K562 (cell line): ENCODE results near the gene CCDC171.

ENCODE experiments used
- KLF16 ChIP-seq: IDR thresholded peaks from 2 replicates; pipeline ENCODE4 v1.6.1; 2016; ENCODE audit warnings: antibody characterized with exemption
- TF ChIP-seq, protein P1 (sequence below): fragments of 250-450 bp; sonication (Bioruptor Pico); IDR thresholded peaks from 2 replicates; pipeline ENCODE4 v1.4.0; 2020
- TF ChIP-seq, protein P2 (sequence below), 2 experiments: IDR thresholded peaks in 1 of 2; conservative IDR thresholded peaks in 1 of 2; 2 replicates each; pipeline ENCODE4 v1.6.1; 2016; ENCODE audit warnings: low read depth in 2 of 2, mild to moderate bottlenecking in 1 of 2, missing compliant biosample characterization in 1 of 2, missing genetic modification characterization in 1 of 2, moderate library complexity in 1 of 2
- TF ChIP-seq, protein P3 (sequence below), 3 experiments: IDR thresholded peaks in 2 of 3; conservative IDR thresholded peaks in 1 of 3; 2 replicates each; pipeline ENCODE4 v1.5.1; 2011 to 2012; ENCODE audit warnings: low read length in 3 of 3, mild to moderate bottlenecking in 3 of 3, control low read depth in 2 of 3, improper control_type of control experiment in 1 of 3, inconsistent platforms in 1 of 3, low read depth in 1 of 3, mixed read lengths in 1 of 3, moderate library complexity in 1 of 3; ENCODE audit not compliant: insufficient read depth in 2 of 3

DNA sequence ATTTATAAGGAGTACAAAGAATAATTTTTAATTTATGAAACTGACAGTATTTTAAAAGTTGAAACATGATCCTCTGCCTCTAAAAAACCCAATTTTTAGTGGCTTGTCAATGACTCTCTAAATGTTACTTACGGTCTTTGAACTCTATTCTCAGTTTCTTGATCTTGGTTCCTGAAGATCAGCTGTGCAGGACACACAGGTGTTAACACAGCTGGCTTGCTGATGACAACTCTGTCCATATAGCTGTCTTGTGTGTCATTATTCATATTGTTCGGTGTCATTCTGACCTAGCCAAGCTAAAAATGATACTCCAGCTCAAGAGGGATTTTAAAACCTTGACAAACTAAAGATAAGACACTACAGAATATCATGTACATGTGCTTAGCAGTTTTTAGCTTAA lies 314.5 kb downstream of the CCDC171 start:
- TF ChIP-seq KLF16 = no peak
- TF ChIP-seq, protein P1, sequence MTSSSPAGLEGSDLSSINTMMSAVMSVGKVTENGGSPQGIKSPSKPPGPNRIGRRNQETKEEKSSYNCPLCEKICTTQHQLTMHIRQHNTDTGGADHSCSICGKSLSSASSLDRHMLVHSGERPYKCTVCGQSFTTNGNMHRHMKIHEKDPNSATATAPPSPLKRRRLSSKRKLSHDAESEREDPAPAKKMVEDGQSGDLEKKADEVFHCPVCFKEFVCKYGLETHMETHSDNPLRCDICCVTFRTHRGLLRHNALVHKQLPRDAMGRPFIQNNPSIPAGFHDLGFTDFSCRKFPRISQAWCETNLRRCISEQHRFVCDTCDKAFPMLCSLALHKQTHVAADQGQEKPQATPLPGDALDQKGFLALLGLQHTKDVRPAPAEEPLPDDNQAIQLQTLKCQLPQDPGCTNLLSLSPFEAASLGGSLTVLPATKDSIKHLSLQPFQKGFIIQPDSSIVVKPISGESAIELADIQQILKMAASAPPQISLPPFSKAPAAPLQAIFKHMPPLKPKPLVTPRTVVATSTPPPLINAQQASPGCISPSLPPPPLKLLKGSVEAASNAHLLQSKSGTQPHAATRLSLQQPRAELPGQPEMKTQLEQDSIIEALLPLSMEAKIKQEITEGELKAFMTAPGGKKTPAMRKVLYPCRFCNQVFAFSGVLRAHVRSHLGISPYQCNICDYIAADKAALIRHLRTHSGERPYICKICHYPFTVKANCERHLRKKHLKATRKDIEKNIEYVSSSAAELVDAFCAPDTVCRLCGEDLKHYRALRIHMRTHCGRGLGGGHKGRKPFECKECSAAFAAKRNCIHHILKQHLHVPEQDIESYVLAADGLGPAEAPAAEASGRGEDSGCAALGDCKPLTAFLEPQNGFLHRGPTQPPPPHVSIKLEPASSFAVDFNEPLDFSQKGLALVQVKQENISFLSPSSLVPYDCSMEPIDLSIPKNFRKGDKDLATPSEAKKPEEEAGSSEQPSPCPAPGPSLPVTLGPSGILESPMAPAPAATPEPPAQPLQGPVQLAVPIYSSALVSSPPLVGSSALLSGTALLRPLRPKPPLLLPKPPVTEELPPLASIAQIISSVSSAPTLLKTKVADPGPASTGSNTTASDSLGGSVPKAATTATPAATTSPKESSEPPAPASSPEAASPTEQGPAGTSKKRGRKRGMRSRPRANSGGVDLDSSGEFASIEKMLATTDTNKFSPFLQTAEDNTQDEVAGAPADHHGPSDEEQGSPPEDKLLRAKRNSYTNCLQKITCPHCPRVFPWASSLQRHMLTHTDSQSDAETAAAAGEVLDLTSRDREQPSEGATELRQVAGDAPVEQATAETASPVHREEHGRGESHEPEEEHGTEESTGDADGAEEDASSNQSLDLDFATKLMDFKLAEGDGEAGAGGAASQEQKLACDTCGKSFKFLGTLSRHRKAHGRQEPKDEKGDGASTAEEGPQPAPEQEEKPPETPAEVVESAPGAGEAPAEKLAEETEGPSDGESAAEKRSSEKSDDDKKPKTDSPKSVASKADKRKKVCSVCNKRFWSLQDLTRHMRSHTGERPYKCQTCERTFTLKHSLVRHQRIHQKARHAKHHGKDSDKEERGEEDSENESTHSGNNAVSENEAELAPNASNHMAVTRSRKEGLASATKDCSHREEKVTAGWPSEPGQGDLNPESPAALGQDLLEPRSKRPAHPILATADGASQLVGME (CRISPR knock-in tag) = no peak
- TF ChIP-seq, protein P2, sequence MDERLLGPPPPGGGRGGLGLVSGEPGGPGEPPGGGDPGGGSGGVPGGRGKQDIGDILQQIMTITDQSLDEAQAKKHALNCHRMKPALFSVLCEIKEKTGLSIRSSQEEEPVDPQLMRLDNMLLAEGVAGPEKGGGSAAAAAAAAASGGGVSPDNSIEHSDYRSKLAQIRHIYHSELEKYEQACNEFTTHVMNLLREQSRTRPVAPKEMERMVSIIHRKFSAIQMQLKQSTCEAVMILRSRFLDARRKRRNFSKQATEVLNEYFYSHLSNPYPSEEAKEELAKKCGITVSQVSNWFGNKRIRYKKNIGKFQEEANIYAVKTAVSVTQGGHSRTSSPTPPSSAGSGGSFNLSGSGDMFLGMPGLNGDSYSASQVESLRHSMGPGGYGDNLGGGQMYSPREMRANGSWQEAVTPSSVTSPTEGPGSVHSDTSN (CRISPR knock-in tag; IDR thresholded peaks at IDR 0.05; ENCODE audit: low read depth) = no peak
- TF ChIP-seq, protein P2 (tag; conservative IDR thresholded peaks at IDR 0.05; ENCODE audit: low read depth) = no peak
- TF ChIP-seq, protein P3, sequence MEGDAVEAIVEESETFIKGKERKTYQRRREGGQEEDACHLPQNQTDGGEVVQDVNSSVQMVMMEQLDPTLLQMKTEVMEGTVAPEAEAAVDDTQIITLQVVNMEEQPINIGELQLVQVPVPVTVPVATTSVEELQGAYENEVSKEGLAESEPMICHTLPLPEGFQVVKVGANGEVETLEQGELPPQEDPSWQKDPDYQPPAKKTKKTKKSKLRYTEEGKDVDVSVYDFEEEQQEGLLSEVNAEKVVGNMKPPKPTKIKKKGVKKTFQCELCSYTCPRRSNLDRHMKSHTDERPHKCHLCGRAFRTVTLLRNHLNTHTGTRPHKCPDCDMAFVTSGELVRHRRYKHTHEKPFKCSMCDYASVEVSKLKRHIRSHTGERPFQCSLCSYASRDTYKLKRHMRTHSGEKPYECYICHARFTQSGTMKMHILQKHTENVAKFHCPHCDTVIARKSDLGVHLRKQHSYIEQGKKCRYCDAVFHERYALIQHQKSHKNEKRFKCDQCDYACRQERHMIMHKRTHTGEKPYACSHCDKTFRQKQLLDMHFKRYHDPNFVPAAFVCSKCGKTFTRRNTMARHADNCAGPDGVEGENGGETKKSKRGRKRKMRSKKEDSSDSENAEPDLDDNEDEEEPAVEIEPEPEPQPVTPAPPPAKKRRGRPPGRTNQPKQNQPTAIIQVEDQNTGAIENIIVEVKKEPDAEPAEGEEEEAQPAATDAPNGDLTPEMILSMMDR (IDR thresholded peaks at IDR 0.05 in 2 of 3, conservative IDR thresholded peaks at IDR 0.05 in 1 of 3; ENCODE audit: insufficient read depth in 2 of 3, low read depth in 1 of 3, low read length in 3 of 3) = no peak
